Body of pancreas (tissue), 4 donors: ENCODE data around the gene PNMT.
A peak's percentile ranks its signal among the peaks of the same experiment; 100 is the strongest.

Experiments used
- POLR2A ChIP-seq, 3 donors: fragments of 450-650 bp; IDR thresholded peaks; one replicate each; pipeline ENCODE4 v1.6.1; 2016; ENCODE audit warnings: antibody characterized with exemption in 3 of 3, mild to moderate bottlenecking in 2 of 3
- TF ChIP-seq, protein P1 (sequence below), 7 experiments: fragments of 450-650 bp in 4 of 7; fragments of 200-600 bp in 3 of 7; sonication (generic) in 3 of 7; IDR thresholded peaks; one replicate each; pipeline ENCODE4 v1.5.1; 2016 to 2019; ENCODE audit warnings: antibody characterized with exemption in 7 of 7

DNA sequence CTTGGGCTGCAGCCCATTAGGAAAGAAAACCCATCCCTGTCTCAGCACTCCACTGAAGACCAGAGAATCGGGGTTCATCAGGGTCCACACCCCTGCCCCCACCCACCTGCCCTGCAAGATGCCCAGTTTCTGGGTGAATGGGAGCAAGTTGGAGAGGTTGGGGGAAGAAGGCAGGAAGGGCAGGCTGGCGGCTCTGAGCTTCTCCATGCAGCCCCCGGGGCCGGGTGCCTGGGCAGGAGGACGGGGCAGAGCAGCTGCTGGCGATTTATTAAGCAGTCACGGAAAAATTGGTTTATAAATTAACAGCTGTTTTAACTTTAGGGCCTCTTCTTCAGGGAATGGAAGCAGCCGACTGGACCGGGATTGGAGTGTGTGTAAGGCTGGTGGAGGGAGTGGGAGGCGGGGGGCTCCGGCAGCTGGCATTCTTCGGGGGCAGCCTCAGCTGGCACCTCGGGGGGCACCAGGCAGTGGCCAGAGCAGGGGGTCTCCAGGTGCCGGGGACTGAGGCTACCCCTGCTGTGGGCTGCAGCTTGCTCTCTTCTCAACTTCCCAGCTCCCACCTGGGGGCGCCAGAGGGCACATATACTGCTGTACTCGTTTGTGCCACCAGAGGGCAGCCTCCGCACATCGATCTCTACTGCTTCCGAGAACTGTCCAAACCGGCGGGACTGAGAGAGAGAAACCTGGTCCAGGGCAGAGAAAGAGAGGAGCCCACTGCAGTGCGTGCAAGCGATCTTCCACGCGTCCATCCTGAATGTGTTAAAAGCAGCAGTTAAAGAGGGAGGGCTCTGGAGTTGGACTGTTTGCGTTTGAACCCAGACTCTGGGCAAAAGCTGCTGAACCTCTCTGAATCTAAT is 46.5 kb upstream of the PNMT start:
- TF ChIP-seq, protein P1, sequence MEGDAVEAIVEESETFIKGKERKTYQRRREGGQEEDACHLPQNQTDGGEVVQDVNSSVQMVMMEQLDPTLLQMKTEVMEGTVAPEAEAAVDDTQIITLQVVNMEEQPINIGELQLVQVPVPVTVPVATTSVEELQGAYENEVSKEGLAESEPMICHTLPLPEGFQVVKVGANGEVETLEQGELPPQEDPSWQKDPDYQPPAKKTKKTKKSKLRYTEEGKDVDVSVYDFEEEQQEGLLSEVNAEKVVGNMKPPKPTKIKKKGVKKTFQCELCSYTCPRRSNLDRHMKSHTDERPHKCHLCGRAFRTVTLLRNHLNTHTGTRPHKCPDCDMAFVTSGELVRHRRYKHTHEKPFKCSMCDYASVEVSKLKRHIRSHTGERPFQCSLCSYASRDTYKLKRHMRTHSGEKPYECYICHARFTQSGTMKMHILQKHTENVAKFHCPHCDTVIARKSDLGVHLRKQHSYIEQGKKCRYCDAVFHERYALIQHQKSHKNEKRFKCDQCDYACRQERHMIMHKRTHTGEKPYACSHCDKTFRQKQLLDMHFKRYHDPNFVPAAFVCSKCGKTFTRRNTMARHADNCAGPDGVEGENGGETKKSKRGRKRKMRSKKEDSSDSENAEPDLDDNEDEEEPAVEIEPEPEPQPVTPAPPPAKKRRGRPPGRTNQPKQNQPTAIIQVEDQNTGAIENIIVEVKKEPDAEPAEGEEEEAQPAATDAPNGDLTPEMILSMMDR (IDR thresholded peaks at IDR 0.05) = peak; percentile 95 to 100 (median 100)
- TF ChIP-seq POLR2A (IDR thresholded peaks at IDR 0.05) = no peak
